Measurements from ENCODE around the gene VSTM2B.

Gene VSTM2B

DNA sequence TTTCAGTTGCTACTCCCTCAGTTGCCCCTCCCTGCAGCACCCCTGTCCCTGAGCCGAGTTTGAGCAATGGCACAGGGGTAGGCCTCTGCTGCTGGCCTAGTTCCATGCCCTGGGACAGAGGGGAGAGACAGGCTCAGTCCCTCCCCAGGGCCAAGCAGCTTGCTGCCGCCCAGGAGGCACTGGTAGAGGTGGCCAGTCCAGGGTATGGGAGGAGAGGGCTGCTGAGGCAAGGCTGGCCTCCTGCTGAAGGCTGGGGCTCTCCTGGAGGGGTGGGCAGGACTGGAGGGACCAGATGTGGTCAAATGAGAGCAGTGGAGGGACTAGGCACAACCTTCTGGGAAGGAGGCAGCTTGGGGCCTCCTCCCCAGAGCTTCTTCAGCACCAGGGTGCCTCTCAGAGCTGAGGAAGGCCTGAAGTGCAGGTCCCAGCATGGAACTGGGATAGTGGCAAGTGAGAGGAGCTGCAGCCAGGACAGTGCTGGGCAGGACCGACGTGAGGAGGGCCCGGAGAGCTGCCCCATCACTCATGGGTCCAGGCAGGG, 29.8 kb upstream of the VSTM2B start:
- Histone ChIP-seq H3K4me3 (ENCODE audit: low read length in 2 of 2) (no peak overlapping the region), H3K27ac (ENCODE audit: low read depth in 2 of 2, low read length in 2 of 2) (no peak overlapping the region), H3K9ac (ENCODE audit: low read depth in 1 of 2, low read length in 2 of 2) (no peak overlapping the region), H3K27me3 (ENCODE audit: control insufficient read depth in 2 of 2, insufficient read depth in 2 of 2, low read length in 2 of 2) (no peaks in the 10 kb centered on the region), H3K4me1 (ENCODE audit: control insufficient read depth in 2 of 2, insufficient read depth in 2 of 2, low read length in 2 of 2) (no peaks in the 10 kb centered on the region), H3K36me3 (ENCODE audit: control insufficient read depth in 2 of 2, insufficient read depth in 2 of 2, low read length in 2 of 2) (no peaks in the 10 kb centered on the region), H3K9me3 (ENCODE audit: control insufficient read depth in 2 of 2, low read length in 2 of 2) (no peaks in the 10 kb centered on the region)

DNA sequence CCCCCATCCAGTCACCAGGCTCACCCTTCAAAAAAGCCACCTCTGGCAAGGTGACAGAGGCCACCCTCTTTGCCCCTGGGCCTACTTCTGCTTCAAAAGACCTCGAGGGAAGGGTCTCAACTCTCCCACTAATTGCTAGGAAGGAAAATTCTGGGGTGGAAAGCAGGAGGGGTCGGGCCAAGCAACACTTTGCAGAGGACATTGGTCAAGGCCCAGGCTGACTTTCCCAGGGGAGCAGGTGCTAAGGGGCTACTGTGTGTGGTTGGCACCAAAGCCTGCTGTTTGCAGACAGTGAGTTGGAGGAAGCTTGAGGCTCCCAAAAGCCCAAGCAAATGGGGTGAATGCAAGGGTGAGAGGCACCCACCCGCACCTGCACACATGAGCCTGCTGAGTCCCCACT, 28.6 kb upstream of the VSTM2B start:
- no peaks in the 10 kb centered on the region for H3K9me3 ChIP-seq (ENCODE audit: control insufficient read depth in 2 of 2, low read length in 2 of 2)
- no peaks in the 10 kb centered on the region for H3K36me3 ChIP-seq (ENCODE audit: control insufficient read depth in 2 of 2, insufficient read depth in 2 of 2, low read length in 2 of 2)
- H3K4me1 ChIP-seq (ENCODE audit: control insufficient read depth in 2 of 2, insufficient read depth in 2 of 2, low read length in 2 of 2), result no peaks in the 10 kb centered on the region
- H3K9ac ChIP-seq (ENCODE audit: low read depth in 1 of 2, low read length in 2 of 2), result no peak overlapping the region
- H3K27ac ChIP-seq (ENCODE audit: low read depth in 2 of 2, low read length in 2 of 2), result no peak overlapping the region
- H3K4me3 ChIP-seq (ENCODE audit: low read length in 2 of 2), result no peak overlapping the region
- H3K27me3 ChIP-seq (ENCODE audit: control insufficient read depth in 2 of 2, insufficient read depth in 2 of 2, low read length in 2 of 2), result no peaks in the 10 kb centered on the region

DNA sequence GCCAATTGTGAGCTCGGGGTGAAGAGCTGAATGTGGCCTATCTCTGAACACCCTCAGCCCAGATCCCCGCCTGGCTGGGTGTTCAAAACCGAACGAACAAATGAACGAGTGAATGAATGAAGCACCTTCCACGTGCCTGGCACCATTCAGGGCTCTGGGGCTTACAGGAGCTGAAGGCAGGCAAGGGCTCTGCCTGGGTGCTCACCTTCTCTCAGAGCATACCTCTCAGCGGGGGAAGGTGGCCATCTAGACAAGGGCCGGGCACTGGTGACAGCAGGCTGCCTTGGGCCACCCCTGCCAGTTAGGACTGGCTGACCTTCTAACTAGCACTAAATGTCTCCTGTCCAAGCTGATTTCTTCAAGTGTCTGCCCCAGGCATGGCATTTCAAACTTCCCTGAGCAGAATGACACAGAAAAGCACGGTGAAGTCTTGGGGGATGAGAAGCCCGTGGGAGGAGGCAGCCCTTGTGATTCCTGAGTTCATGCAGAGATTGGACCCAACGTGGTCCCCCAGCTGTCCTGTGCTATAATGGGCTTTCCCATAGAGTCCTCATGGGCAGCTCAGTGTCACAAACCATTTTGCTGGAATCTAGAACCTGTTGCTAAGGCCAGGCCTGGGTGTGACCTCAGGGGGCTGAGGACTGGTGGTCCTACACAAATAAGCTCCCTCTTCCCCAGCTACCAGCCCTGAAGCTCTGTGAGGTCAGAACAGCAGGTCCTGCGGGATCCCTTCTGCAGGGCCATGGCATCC, 27.9 kb upstream of the VSTM2B start:
- H3K9ac ChIP-seq (ENCODE audit: low read depth in 1 of 2, low read length in 2 of 2), result no peak overlapping the region
- H3K36me3 ChIP-seq (ENCODE audit: control insufficient read depth in 2 of 2, insufficient read depth in 2 of 2, low read length in 2 of 2), result no peaks in the 10 kb centered on the region
- H3K9me3 ChIP-seq (ENCODE audit: control insufficient read depth in 2 of 2, low read length in 2 of 2), result no peaks in the 10 kb centered on the region
- H3K27ac ChIP-seq (ENCODE audit: low read depth in 2 of 2, low read length in 2 of 2), result no peak overlapping the region
- no peak overlapping the region for H3K4me3 ChIP-seq (ENCODE audit: low read length in 2 of 2)
- no peaks in the 10 kb centered on the region for H3K27me3 ChIP-seq (ENCODE audit: control insufficient read depth in 2 of 2, insufficient read depth in 2 of 2, low read length in 2 of 2)
- no peaks in the 10 kb centered on the region for H3K4me1 ChIP-seq (ENCODE audit: control insufficient read depth in 2 of 2, insufficient read depth in 2 of 2, low read length in 2 of 2)

DNA sequence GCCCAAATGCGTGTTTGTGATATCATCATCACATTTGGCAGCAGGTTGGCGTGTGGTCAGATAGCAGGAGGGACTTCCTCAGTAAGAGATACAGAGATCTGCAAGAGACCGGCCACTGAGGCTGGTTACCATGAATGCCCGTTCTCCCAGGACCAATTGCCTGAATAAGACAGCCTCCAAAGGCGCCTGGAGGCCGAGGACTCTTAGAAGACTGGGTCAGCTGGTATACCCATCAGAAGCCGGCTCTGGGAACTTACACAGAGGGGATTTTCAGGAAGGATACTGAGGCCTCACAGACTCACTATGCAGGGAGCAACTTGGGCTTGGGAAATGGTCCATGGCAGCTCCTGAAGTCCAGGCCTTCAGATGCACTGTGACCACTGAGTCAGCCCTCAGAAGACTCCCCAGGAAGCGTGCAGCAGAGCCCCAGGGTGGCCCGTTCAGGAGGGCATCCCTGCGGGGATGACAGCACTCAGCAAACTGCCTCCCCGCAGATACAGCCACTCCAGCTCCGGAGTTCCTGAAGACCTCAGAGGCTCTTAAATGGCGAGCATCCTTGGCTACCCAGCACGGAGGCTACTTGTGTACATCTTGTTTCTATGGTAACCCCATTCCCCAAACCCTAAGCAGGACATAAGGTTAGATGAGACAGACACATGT, 26.4 kb upstream of the VSTM2B start:
- no peaks in the 10 kb centered on the region for H3K27me3 ChIP-seq (ENCODE audit: control insufficient read depth in 2 of 2, insufficient read depth in 2 of 2, low read length in 2 of 2)
- H3K9me3 ChIP-seq (ENCODE audit: control insufficient read depth in 2 of 2, low read length in 2 of 2), result no peaks in the 10 kb centered on the region
- no peaks in the 10 kb centered on the region for H3K36me3 ChIP-seq (ENCODE audit: control insufficient read depth in 2 of 2, insufficient read depth in 2 of 2, low read length in 2 of 2)
- no peak overlapping the region for H3K4me3 ChIP-seq (ENCODE audit: low read length in 2 of 2)
- H3K27ac ChIP-seq (ENCODE audit: low read depth in 2 of 2, low read length in 2 of 2), result no peak overlapping the region
- H3K4me1 ChIP-seq (ENCODE audit: control insufficient read depth in 2 of 2, insufficient read depth in 2 of 2, low read length in 2 of 2), result no peaks in the 10 kb centered on the region
- H3K9ac ChIP-seq (ENCODE audit: low read depth in 1 of 2, low read length in 2 of 2), result no peak overlapping the region

DNA sequence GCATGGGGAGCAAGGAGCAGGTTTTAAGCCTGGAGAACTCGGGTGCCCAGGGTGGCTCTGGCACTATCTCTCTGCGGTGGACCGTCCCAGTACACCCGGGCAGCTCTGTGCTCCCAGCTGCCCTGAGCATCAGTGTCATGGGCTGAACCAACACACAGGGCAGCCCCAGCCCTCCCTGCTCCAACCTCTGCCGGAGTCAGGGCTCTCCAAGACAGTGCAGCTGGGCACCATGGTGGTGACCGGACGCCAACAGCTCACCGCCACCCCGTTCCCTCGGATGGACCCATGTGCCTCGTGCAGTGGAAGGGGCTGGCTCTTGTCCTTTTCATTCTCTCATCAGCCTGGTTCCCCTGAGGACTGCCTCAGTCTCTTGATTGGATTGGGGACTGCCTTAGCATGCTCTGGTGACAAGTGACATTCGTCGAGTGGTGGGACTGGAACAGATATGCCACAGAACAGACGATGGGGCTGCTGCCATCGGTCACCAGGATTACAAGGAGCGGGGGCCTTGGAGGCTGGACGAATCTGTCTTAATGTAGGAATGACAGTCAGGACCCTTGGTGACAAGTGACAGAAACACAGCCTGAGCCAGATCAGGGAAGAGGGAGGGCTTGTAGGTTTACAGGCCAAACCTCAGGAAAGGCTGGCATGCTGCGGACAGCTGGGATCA, 25.7 kb upstream of the VSTM2B start:
- no peak overlapping the region for H3K27ac ChIP-seq (ENCODE audit: low read depth in 2 of 2, low read length in 2 of 2)
- no peak overlapping the region for H3K4me3 ChIP-seq (ENCODE audit: low read length in 2 of 2)
- H3K9me3 ChIP-seq (ENCODE audit: control insufficient read depth in 2 of 2, low read length in 2 of 2), result no peaks in the 10 kb centered on the region
- no peaks in the 10 kb centered on the region for H3K27me3 ChIP-seq (ENCODE audit: control insufficient read depth in 2 of 2, insufficient read depth in 2 of 2, low read length in 2 of 2)
- H3K4me1 ChIP-seq (ENCODE audit: control insufficient read depth in 2 of 2, insufficient read depth in 2 of 2, low read length in 2 of 2), result no peaks in the 10 kb centered on the region
- H3K9ac ChIP-seq (ENCODE audit: low read depth in 1 of 2, low read length in 2 of 2), result no peak overlapping the region
- H3K36me3 ChIP-seq (ENCODE audit: control insufficient read depth in 2 of 2, insufficient read depth in 2 of 2, low read length in 2 of 2), result no peaks in the 10 kb centered on the region

DNA sequence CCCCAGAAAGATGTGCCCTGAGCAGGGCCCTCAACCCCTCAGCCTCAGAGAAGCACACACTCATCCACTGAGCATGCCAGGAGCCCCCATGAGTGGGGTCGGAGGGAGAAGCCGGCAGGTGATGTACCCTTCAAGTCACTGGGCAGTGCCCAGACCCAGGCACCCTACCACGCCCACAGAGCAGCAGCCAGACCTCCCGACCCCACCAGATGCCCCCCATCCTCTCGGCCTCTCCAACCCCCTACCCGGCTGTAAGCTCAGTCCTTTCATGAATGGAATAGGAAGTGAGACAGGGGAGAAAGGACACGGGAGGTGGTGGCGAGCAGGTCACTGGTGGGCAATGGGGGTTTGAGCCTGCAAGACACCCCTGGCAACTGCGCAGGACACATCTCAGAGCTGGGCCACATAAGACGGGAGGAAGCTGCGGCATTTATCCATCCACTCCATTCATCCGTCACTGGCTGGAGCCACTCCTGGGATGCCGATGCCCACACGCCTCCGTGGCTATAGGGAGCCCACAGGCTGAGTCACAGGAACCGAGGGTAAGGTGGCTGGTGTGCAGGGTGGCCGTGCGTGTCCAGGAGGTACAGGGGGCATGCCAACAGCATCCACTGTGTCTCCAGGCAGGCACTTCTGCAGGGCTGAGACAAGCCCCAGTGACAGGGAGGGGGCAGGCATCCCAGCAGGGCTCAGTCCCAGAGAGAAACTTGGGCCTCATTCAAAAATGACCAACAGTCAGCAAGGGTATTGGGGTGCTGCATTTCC, 23.8 kb upstream of the VSTM2B start:
- Histone ChIP-seq H3K9ac (ENCODE audit: low read depth in 1 of 2, low read length in 2 of 2) (no peak overlapping the region), H3K36me3 (ENCODE audit: control insufficient read depth in 2 of 2, insufficient read depth in 2 of 2, low read length in 2 of 2) (no peaks in the 10 kb centered on the region), H3K4me1 (ENCODE audit: control insufficient read depth in 2 of 2, insufficient read depth in 2 of 2, low read length in 2 of 2) (no peaks in the 10 kb centered on the region), H3K27me3 (ENCODE audit: control insufficient read depth in 2 of 2, insufficient read depth in 2 of 2, low read length in 2 of 2) (no peaks in the 10 kb centered on the region), H3K27ac (ENCODE audit: low read depth in 2 of 2, low read length in 2 of 2) (no peak overlapping the region), H3K9me3 (ENCODE audit: control insufficient read depth in 2 of 2, low read length in 2 of 2) (no peaks in the 10 kb centered on the region), H3K4me3 (ENCODE audit: low read length in 2 of 2) (no peak overlapping the region)

DNA sequence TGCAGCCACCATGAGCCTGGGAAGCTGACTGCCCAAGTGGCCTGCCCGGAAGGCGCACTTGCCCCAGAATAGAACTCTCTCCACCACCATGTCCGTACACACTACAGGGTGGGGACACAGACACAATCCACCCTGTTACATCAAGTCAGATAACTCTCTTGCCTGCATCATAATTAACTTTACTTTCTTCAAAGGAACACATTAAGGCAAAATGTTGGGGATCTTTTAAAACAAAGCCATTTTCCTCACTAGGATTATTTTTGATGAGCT, 23.3 kb upstream of the VSTM2B start:
- Histone ChIP-seq H3K9ac (ENCODE audit: low read depth in 1 of 2, low read length in 2 of 2) (no peak overlapping the region), H3K27me3 (ENCODE audit: control insufficient read depth in 2 of 2, insufficient read depth in 2 of 2, low read length in 2 of 2) (no peaks in the 10 kb centered on the region), H3K4me1 (ENCODE audit: control insufficient read depth in 2 of 2, insufficient read depth in 2 of 2, low read length in 2 of 2) (no peaks in the 10 kb centered on the region), H3K9me3 (ENCODE audit: control insufficient read depth in 2 of 2, low read length in 2 of 2) (no peaks in the 10 kb centered on the region), H3K4me3 (ENCODE audit: low read length in 2 of 2) (no peak overlapping the region), H3K27ac (ENCODE audit: low read depth in 2 of 2, low read length in 2 of 2) (no peak overlapping the region), H3K36me3 (ENCODE audit: control insufficient read depth in 2 of 2, insufficient read depth in 2 of 2, low read length in 2 of 2) (no peaks in the 10 kb centered on the region)

DNA sequence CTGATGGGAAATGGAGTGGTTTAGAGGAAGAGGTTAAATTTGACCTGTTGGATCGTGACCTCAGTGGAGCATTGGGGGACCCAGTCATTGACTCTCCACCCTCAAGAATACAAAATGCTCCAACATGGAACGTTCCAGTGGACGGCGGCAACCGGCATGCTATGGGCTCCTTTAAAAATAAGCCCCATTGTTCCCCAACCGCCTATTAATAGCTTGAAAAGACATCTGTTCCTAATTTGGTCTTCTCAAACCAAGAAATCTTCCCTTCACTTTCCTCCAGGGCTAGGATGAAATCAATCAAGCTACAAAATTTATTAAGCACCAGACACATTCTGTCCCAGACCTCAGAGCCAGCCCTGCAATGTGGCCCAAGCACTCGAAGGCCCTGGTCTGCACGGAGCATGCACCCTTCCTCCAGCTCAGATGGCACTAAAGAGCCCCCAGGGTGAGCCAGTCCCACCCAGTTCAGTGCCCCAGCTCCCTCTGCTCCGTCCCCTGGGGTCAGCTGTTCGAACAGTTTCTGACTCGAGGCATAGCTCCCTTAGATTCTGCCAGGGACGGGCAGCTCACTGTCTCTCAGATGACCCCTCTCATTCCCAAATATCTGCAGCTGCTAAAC, 22.5 kb upstream of the VSTM2B start:
- H3K9me3 ChIP-seq (ENCODE audit: control insufficient read depth in 2 of 2, low read length in 2 of 2), result no peaks in the 10 kb centered on the region
- H3K4me1 ChIP-seq (ENCODE audit: control insufficient read depth in 2 of 2, insufficient read depth in 2 of 2, low read length in 2 of 2), result no peaks in the 10 kb centered on the region
- no peak overlapping the region for H3K9ac ChIP-seq (ENCODE audit: low read depth in 1 of 2, low read length in 2 of 2)
- H3K27ac ChIP-seq (ENCODE audit: low read depth in 2 of 2, low read length in 2 of 2), result no peak overlapping the region
- H3K4me3 ChIP-seq (ENCODE audit: low read length in 2 of 2), result no peak overlapping the region
- H3K36me3 ChIP-seq (ENCODE audit: control insufficient read depth in 2 of 2, insufficient read depth in 2 of 2, low read length in 2 of 2), result no peaks in the 10 kb centered on the region
- H3K27me3 ChIP-seq (ENCODE audit: control insufficient read depth in 2 of 2, insufficient read depth in 2 of 2, low read length in 2 of 2), result no peaks in the 10 kb centered on the region

DNA sequence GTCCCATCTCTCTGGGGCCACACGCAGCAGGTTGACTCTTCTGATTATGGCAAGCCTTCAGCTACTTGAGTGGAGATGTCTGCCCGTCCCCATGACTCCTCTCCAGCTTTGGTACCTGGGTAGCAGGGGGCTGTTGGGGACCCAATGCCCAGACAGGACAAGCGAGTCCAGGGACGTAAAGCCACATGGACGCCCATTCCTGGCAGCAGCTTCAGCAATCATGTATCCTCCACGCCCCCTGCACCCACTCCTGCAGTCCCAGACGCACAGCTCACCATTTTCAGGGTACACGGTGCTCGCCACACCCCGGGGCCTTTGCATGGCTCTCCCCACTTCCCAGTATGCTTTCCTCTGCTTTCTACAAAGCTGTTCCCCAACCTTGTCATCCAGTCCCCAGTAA, 22.0 kb upstream of the VSTM2B start:
- no peaks in the 10 kb centered on the region for H3K36me3 ChIP-seq (ENCODE audit: control insufficient read depth in 2 of 2, insufficient read depth in 2 of 2, low read length in 2 of 2)
- no peaks in the 10 kb centered on the region for H3K27me3 ChIP-seq (ENCODE audit: control insufficient read depth in 2 of 2, insufficient read depth in 2 of 2, low read length in 2 of 2)
- H3K4me3 ChIP-seq (ENCODE audit: low read length in 2 of 2), result no peak overlapping the region
- H3K27ac ChIP-seq (ENCODE audit: low read depth in 2 of 2, low read length in 2 of 2), result no peak overlapping the region
- no peak overlapping the region for H3K9ac ChIP-seq (ENCODE audit: low read depth in 1 of 2, low read length in 2 of 2)
- H3K4me1 ChIP-seq (ENCODE audit: control insufficient read depth in 2 of 2, insufficient read depth in 2 of 2, low read length in 2 of 2), result no peaks in the 10 kb centered on the region
- no peaks in the 10 kb centered on the region for H3K9me3 ChIP-seq (ENCODE audit: control insufficient read depth in 2 of 2, low read length in 2 of 2)

Measured in mucosa of rectum (tissue), 2 donors.